Upper lobe of left lung (tissue), 4 donors: ENCODE data around the gene HYCC1.

Experiments
- CTCF ChIP-seq, 6 experiments: fragments of 450-650 bp in 4 of 6; fragments of 200-600 bp in 2 of 6; sonication (generic) in 2 of 6; IDR thresholded peaks; one replicate each; pipeline ENCODE4 v1.5.1; 2016 to 2019; ENCODE audit warnings: antibody characterized with exemption in 6 of 6
- POLR2A ChIP-seq, 4 donors: fragments of 450-650 bp; IDR thresholded peaks; one replicate each; pipeline ENCODE4 v1.5.1; 2016 to 2017; ENCODE audit warnings: antibody characterized with exemption in 4 of 4, mild to moderate bottlenecking in 2 of 4
- POLR2AphosphoS5 ChIP-seq, 2 donors: sonication (generic); formaldehyde crosslinking; IDR thresholded peaks; one replicate each; pipeline ENCODE4 v1.5.1; 2017; ENCODE audit warnings: antibody characterized with exemption in 2 of 2

GRCh38 chr7:23062452-23062851, 48.5 kb upstream of the HYCC1 start:
- TF ChIP-seq POLR2A (IDR thresholded peaks at IDR 0.05) (no peak), CTCF (IDR thresholded peaks at IDR 0.05) (no peak), POLR2AphosphoS5 (IDR thresholded peaks at IDR 0.05) (no peak)
